ENCODE results near the gene MRPL36. TPM values are rescaled to one million over a fixed set of nuclear protein-coding genes. Genes with fewer than 3 reads are reported as not detected.

MRPL36 gene
- total RNA-seq, 1 experiment from 2014 or later, result 116 TPM

- DNase-seq (no peak), ATAC-seq (no peak)
- 0 out of 2 replicates have a peak, but pooled peaks cover 5% of the 10 kb centered on the region for H3K79me2 ChIP-seq (ENCODE audit: low read length)
- H3K36me3 ChIP-seq (ENCODE audit: low read depth, low read length), result peaks cover 39% of the 10 kb centered on the region
- H3K4me3 ChIP-seq (ENCODE audit: low read length), result no peak overlapping the region
- H2AFZ ChIP-seq (ENCODE audit: low read length), result no peak overlapping the region
- H3K9me2 ChIP-seq (replicated peaks; ENCODE audit: low read length), result no peaks in the 10 kb centered on the region
- no peak overlapping the region for H3K9ac ChIP-seq (ENCODE audit: low read length)
- no peak overlapping the region for H3K27ac ChIP-seq (ENCODE audit: low read length)
- BruUV-seq (replicated peaks), result no TSS peak
- H3K27me3 ChIP-seq (ENCODE audit: low read length), result no peaks in the 10 kb centered on the region
- no peaks in the 10 kb centered on the region for H3K9me3 ChIP-seq (ENCODE audit: low read length)
- no peaks in the 10 kb centered on the region for H3F3A ChIP-seq (ENCODE audit: low read length, unreplicated experiment)
- intact Hi-C loops (cut with micrococcal nuclease), result no loop called here
- TF ChIP-seq EZH2phosphoT487 (IDR thresholded peaks at IDR 0.05; ENCODE audit: borderline replicate concordance, low read length) (no peak), CTCF (conservative IDR thresholded peaks at IDR 0.05; ENCODE audit: low read depth, low read length) (no peak), EZH2 (IDR thresholded peaks at IDR 0.05; ENCODE audit: low read length, unreplicated experiment) (no peak)
- no peak overlapping the region for H3K4me2 ChIP-seq (ENCODE audit: low read length)
- ChIA-PET POLR2A (ENCODE audit: unreplicated experiment) (no interaction called here), CTCF (no interaction called here)
- no peaks in the 10 kb centered on the region for H3K4me1 ChIP-seq (ENCODE audit: insufficient read depth, low read length)
- H4K20me1 ChIP-seq (ENCODE audit: low read length), result 0 out of 2 replicates have a peak, but pooled peaks cover 3% of the 10 kb centered on the region
Observed at GRCh38 chr5:1820926-1821325, 21.3 kb upstream of the MRPL36 start.

- Histone ChIP-seq H4K20me1 (ENCODE audit: low read length) (0 out of 2 replicates have a peak, but pooled peaks cover 3% of the 10 kb centered on the region), H2AFZ (ENCODE audit: low read length) (no peak overlapping the region), H3K4me3 (ENCODE audit: low read length) (no peak overlapping the region), H3K4me1 (ENCODE audit: insufficient read depth, low read length) (no peaks in the 10 kb centered on the region), H3K9me2 (replicated peaks; ENCODE audit: low read length) (no peaks in the 10 kb centered on the region), H3K27me3 (ENCODE audit: low read length) (no peaks in the 10 kb centered on the region), H3F3A (ENCODE audit: low read length, unreplicated experiment) (no peaks in the 10 kb centered on the region), H3K27ac (ENCODE audit: low read length) (no peak overlapping the region), H3K79me2 (ENCODE audit: low read length) (0 out of 2 replicates have a peak, but pooled peaks cover 5% of the 10 kb centered on the region), H3K4me2 (ENCODE audit: low read length) (no peak overlapping the region), H3K9me3 (ENCODE audit: low read length) (no peaks in the 10 kb centered on the region), H3K9ac (ENCODE audit: low read length) (no peak overlapping the region), H3K36me3 (ENCODE audit: low read depth, low read length) (peaks cover 45% of the 10 kb centered on the region)
- BruUV-seq (replicated peaks), result no TSS peak
- no peak for DNase-seq
- intact Hi-C loops (cut with micrococcal nuclease), result no loop called here
- ATAC-seq, result no peak
- ChIA-PET CTCF (no interaction called here), POLR2A (ENCODE audit: unreplicated experiment) (no interaction called here)
- no peak for TF ChIP-seq EZH2phosphoT487 (IDR thresholded peaks at IDR 0.05; ENCODE audit: borderline replicate concordance, low read length)
- TF ChIP-seq EZH2 (IDR thresholded peaks at IDR 0.05; ENCODE audit: low read length, unreplicated experiment), result no peak
- no peak for TF ChIP-seq CTCF (conservative IDR thresholded peaks at IDR 0.05; ENCODE audit: low read depth, low read length)
Observed at GRCh38 chr5:1820381-1820780, 20.7 kb upstream of the MRPL36 start.

- Histone ChIP-seq H3K9ac (ENCODE audit: low read length) (no peak overlapping the region), H3K4me1 (ENCODE audit: insufficient read depth, low read length) (no peaks in the 10 kb centered on the region), H3K9me3 (ENCODE audit: low read length) (no peaks in the 10 kb centered on the region), H4K20me1 (ENCODE audit: low read length) (0 out of 2 replicates have a peak, but pooled peaks cover 3% of the 10 kb centered on the region), H3K9me2 (replicated peaks; ENCODE audit: low read length) (no peaks in the 10 kb centered on the region), H3K79me2 (ENCODE audit: low read length) (0 out of 2 replicates have a peak, but pooled peaks cover 5% of the 10 kb centered on the region), H3K27me3 (ENCODE audit: low read length) (no peaks in the 10 kb centered on the region), H3K36me3 (ENCODE audit: low read depth, low read length) (peaks cover 51% of the 10 kb centered on the region), H2AFZ (ENCODE audit: low read length) (no peak overlapping the region), H3K4me3 (ENCODE audit: low read length) (no peak overlapping the region), H3K27ac (ENCODE audit: low read length) (no peak overlapping the region), H3K4me2 (ENCODE audit: low read length) (no peak overlapping the region), H3F3A (ENCODE audit: low read length, unreplicated experiment) (no peaks in the 10 kb centered on the region)
- BruUV-seq (replicated peaks), result no TSS peak
- intact Hi-C loops (cut with micrococcal nuclease), result no loop called here
- TF ChIP-seq CTCF (conservative IDR thresholded peaks at IDR 0.05; ENCODE audit: low read depth, low read length) (no peak), EZH2 (IDR thresholded peaks at IDR 0.05; ENCODE audit: low read length, unreplicated experiment) (no peak), EZH2phosphoT487 (IDR thresholded peaks at IDR 0.05; ENCODE audit: borderline replicate concordance, low read length) (no peak)
- ChIA-PET CTCF (no interaction called here), POLR2A (ENCODE audit: unreplicated experiment) (no interaction called here)
- DNase-seq (no peak), ATAC-seq (no peak)
Observed at GRCh38 chr5:1819458-1819857, 19.8 kb upstream of the MRPL36 start.
